Activated CD4-positive, alpha-beta T cell treated with anti-CD3 and anti-CD28 coated beads, Interleukin-2, amount 50 U/mL, for 48 hours (primary cell): Measurements from ENCODE around the gene AKAP6.
"Not testable (repeated sequence)": the region's sequence is repeated elsewhere in the genome, so short reads cannot be mapped to it uniquely, and the experiment has no call there.

Source experiments
- DNase-seq, 2 experiments: peaks; one replicate each; pipeline ENCODE4 v3.0.0-alpha.2; 2020

AKAP6 gene

GRCh38 chr14:32450919-32451675 lies 122.0 kb downstream of the AKAP6 start:
- DNase-seq = no peak

- no peak for DNase-seq
These were observed 125.0 kb downstream of the AKAP6 start for GRCh38 chr14:32453857-32454810.

- DNase-seq = no peak
These were observed 128.3 kb downstream of the AKAP6 start for GRCh38 chr14:32457213-32457920.

- DNase-seq = no peak
These were observed 129.6 kb downstream of the AKAP6 start for GRCh38 chr14:32458720-32459119.

- DNase-seq = no peak
These were observed 131.2 kb downstream of the AKAP6 start for GRCh38 chr14:32460267-32460666.

- DNase-seq = not testable (repeated sequence)
These were observed 133.5 kb downstream of the AKAP6 start for GRCh38 chr14:32462553-32462952.

GRCh38 chr14:32468955-32469354 lies 139.9 kb downstream of the AKAP6 start:
- no peak for DNase-seq

GRCh38 chr14:32469388-32470160 lies 140.5 kb downstream of the AKAP6 start:
- no peak for DNase-seq

GRCh38 chr14:32470161-32470715 lies 141.1 kb downstream of the AKAP6 start:
- DNase-seq = no peak

GRCh38 chr14:32471181-32471580 lies 142.1 kb downstream of the AKAP6 start:
- no peak for DNase-seq

GRCh38 chr14:32472076-32472475 lies 143.0 kb downstream of the AKAP6 start:
- no peak for DNase-seq

GRCh38 chr14:32472512-32473463 lies 143.7 kb downstream of the AKAP6 start:
- no peak for DNase-seq

- no peak for DNase-seq
These were observed 144.4 kb downstream of the AKAP6 start for GRCh38 chr14:32473464-32473855.

- no peak for DNase-seq
These were observed 145.5 kb downstream of the AKAP6 start for GRCh38 chr14:32474478-32475195.

- no peak for DNase-seq
These were observed 147.4 kb downstream of the AKAP6 start for GRCh38 chr14:32476532-32476931.

- DNase-seq = no peak
These were observed 148.3 kb downstream of the AKAP6 start for GRCh38 chr14:32477396-32477795.

GRCh38 chr14:32478050-32478449 lies 149.0 kb downstream of the AKAP6 start:
- no peak for DNase-seq

- no peak for DNase-seq
These were observed 151.2 kb downstream of the AKAP6 start for GRCh38 chr14:32480337-32480736.

- DNase-seq = no peak
These were observed 152.6 kb downstream of the AKAP6 start for GRCh38 chr14:32481707-32482106.

GRCh38 chr14:32491416-32492016 lies 162.4 kb downstream of the AKAP6 start:
- no peak for DNase-seq
